Measurements from ENCODE around the gene NSMCE3. TPM values are rescaled to one million over a fixed set of nuclear protein-coding genes. Genes with fewer than 3 reads are reported as not detected.

NSMCE3 gene
- total RNA-seq (1 to 10 TPM; 6.1 TPM), polyA plus RNA-seq (1 to 10 TPM; 2.8 to 5.4 TPM)
- long read RNA-seq, donor 1: 0 reads
- long read RNA-seq, donor 2, full-length matches to known transcripts: 13 of 13 reads
- long read RNA-seq, donor 2, partial matches to known transcripts: 0 of 13 reads
- long read RNA-seq, donor 2, other reads (novel, unspliced or antisense): 0 of 13 reads

- Histone ChIP-seq H3K36me3 (ENCODE audit: control insufficient read depth in 1 of 2, insufficient read depth in 2 of 2, low read length in 1 of 2) (no peaks in the 10 kb centered on the region), H3K4me3 (ENCODE audit: low read length in 2 of 2) (peak within 1 kb of the TSS; percentile 85 to 86), H3K27me3 (ENCODE audit: control insufficient read depth in 1 of 2, insufficient read depth in 2 of 2, low read length in 1 of 2) (no peaks in the 10 kb centered on the region), H3K4me1 (ENCODE audit: control insufficient read depth in 1 of 2, insufficient read depth in 2 of 2, low read length in 2 of 2) (no peaks in the 10 kb centered on the region), H3K27ac (ENCODE audit: low read depth in 1 of 2, low read length in 2 of 2) (peak within 1 kb of the TSS; percentile 55 to 62), H3K9me3 (ENCODE audit: control insufficient read depth, low read length) (no peaks in the 10 kb centered on the region)
- intact Hi-C loops (cut with DNase I): no loop called here
- 0% methylated on average over 66 to 68 of the region's 68 CpGs for WGBS, 2 donors
- DNase-seq: peak; percentile 94 to 96
- ATAC-seq (ENCODE audit: low FRiP score): peak; percentile 98
Measured at GRCh38 chr15:29269485-29270168, at the start of gene NSMCE3. NSMCE3 (minus strand) TSS chr15:29269822; CDS start chr15:29269705, 117 bp downstream.

DNA sequence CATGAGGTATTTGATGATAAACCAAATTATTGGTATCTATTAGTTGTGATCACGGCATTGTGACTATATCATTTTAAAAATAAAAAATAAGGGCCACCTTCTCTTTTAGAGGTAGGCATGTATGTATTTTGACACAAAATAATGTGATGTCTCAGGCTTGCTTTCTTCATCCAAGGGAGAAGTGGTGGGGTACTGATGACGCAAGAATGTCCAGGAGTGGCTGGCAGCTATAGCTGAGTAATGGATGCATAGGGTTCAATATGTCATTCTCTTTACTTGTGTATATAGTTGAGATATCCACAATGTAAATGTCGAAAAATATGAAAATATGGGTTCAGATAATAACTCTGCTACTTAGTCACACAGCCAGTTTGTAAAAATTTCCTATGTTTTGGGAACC, 46.8 kb upstream of the NSMCE3 start:
- DNase-seq (no peak), ATAC-seq (ENCODE audit: low FRiP score) (no peak)
- H3K27ac ChIP-seq (ENCODE audit: low read depth in 1 of 2, low read length in 2 of 2): no peak overlapping the region

DNA sequence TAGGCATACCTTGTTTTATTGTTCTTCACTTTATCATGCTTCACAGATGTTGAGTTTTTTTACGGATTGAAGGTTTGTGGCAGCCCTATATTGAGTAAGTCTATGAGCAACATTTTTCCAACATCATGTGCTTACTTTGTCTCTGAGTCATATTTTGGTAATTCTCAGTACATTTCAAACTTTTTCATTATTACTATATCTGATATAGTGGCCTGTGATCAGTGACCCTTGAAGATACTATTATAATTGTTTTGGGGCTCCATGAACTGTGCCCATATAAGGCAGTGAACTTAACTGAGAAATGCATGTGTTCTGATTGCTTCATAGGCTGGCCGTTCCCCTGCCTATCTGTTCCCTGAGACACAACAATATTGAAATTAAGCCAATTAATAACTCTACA, 42.8 kb upstream of the NSMCE3 start:
- H3K9me3 ChIP-seq (ENCODE audit: control insufficient read depth, low read length): no peaks in the 10 kb centered on the region
- H3K36me3 ChIP-seq (ENCODE audit: control insufficient read depth in 1 of 2, insufficient read depth in 2 of 2, low read length in 1 of 2): no peaks in the 10 kb centered on the region
- no peak overlapping the region for H3K4me3 ChIP-seq (ENCODE audit: low read length in 2 of 2)
- 61 to 66% methylated on average over 2 of the region's 2 CpGs for WGBS, 2 donors
- intact Hi-C loops (cut with DNase I): no loop called here
- no peaks in the 10 kb centered on the region for H3K4me1 ChIP-seq (ENCODE audit: control insufficient read depth in 1 of 2, insufficient read depth in 2 of 2, low read length in 2 of 2)
- DNase-seq: no peak
- no peak for ATAC-seq (ENCODE audit: low FRiP score)
- no peaks in the 10 kb centered on the region for H3K27me3 ChIP-seq (ENCODE audit: control insufficient read depth in 1 of 2, insufficient read depth in 2 of 2, low read length in 1 of 2)
- no peak overlapping the region for H3K27ac ChIP-seq (ENCODE audit: low read depth in 1 of 2, low read length in 2 of 2)

More for the DNA sequence above, 46.8 kb upstream of the NSMCE3 start:
- no peaks in the 10 kb centered on the region for H3K27me3 ChIP-seq (ENCODE audit: control insufficient read depth in 1 of 2, insufficient read depth in 2 of 2, low read length in 1 of 2)
- H3K9me3 ChIP-seq (ENCODE audit: control insufficient read depth, low read length): peaks cover 1% of the 10 kb centered on the region
- WGBS, 2 donors: 85 to 86% methylated on average over 3 of the region's 3 CpGs
- no peak overlapping the region for H3K4me3 ChIP-seq (ENCODE audit: low read length in 2 of 2)
- no peaks in the 10 kb centered on the region for H3K36me3 ChIP-seq (ENCODE audit: control insufficient read depth in 1 of 2, insufficient read depth in 2 of 2, low read length in 1 of 2)
- intact Hi-C loops (cut with DNase I): no loop called here
- H3K4me1 ChIP-seq (ENCODE audit: control insufficient read depth in 1 of 2, insufficient read depth in 2 of 2, low read length in 2 of 2): no peaks in the 10 kb centered on the region

- no peak overlapping the region for H3K27ac ChIP-seq (ENCODE audit: low read depth in 1 of 2, low read length in 2 of 2)
Measured at GRCh38 chr15:29311696-29312095, 42.1 kb upstream of the NSMCE3 start.

DNA sequence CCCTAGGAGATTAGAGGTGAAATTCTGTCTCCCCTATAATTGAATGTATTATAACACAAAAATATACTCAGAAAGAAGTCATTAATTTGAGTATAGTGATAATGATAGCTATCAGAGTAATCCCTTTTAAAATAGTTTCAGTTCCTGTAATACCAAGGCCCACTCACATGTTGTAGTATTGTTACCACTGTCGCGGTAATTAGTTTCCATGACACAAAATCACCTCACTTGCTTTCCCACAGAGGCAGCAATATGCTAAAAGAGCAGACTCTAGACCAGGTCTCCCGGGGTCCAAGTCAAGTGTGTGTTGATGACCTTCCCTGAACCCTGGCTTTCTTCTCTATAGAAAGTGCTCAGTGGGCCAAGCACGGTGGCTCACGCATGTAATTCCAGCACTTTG, 39.5 kb upstream of the NSMCE3 start:
- H3K27ac ChIP-seq (ENCODE audit: low read depth in 1 of 2, low read length in 2 of 2): no peak overlapping the region
- intact Hi-C loops (cut with DNase I): no loop called here
- H3K9me3 ChIP-seq (ENCODE audit: control insufficient read depth, low read length): no peaks in the 10 kb centered on the region
- no peak overlapping the region for H3K4me3 ChIP-seq (ENCODE audit: low read length in 2 of 2)
- no peaks in the 10 kb centered on the region for H3K4me1 ChIP-seq (ENCODE audit: control insufficient read depth in 1 of 2, insufficient read depth in 2 of 2, low read length in 2 of 2)
- DNase-seq: no peak
- H3K27me3 ChIP-seq (ENCODE audit: control insufficient read depth in 1 of 2, insufficient read depth in 2 of 2, low read length in 1 of 2): no peaks in the 10 kb centered on the region
- no peaks in the 10 kb centered on the region for H3K36me3 ChIP-seq (ENCODE audit: control insufficient read depth in 1 of 2, insufficient read depth in 2 of 2, low read length in 1 of 2)
- no peak for ATAC-seq (ENCODE audit: low FRiP score)
- WGBS, 2 donors: 94 to 95% methylated on average over 5 of the region's 5 CpGs

More at GRCh38 chr15:29311696-29312095, 42.1 kb upstream of the NSMCE3 start:
- ATAC-seq (ENCODE audit: low FRiP score): no peak
- H3K4me3 ChIP-seq (ENCODE audit: low read length in 2 of 2): no peak overlapping the region
- no peaks in the 10 kb centered on the region for H3K27me3 ChIP-seq (ENCODE audit: control insufficient read depth in 1 of 2, insufficient read depth in 2 of 2, low read length in 1 of 2)
- H3K9me3 ChIP-seq (ENCODE audit: control insufficient read depth, low read length): no peaks in the 10 kb centered on the region
- DNase-seq: no peak
- intact Hi-C loops (cut with DNase I): no loop called here
- no peaks in the 10 kb centered on the region for H3K4me1 ChIP-seq (ENCODE audit: control insufficient read depth in 1 of 2, insufficient read depth in 2 of 2, low read length in 2 of 2)
- no peaks in the 10 kb centered on the region for H3K36me3 ChIP-seq (ENCODE audit: control insufficient read depth in 1 of 2, insufficient read depth in 2 of 2, low read length in 1 of 2)

GRCh38 chr15:29308299-29308698, 38.7 kb upstream of the NSMCE3 start:
- ATAC-seq (ENCODE audit: low FRiP score) (no peak), DNase-seq (no peak)
- intact Hi-C loops (cut with DNase I): no loop called here
- Histone ChIP-seq H3K4me3 (ENCODE audit: low read length in 2 of 2) (no peak overlapping the region), H3K9me3 (ENCODE audit: control insufficient read depth, low read length) (no peaks in the 10 kb centered on the region), H3K27me3 (ENCODE audit: control insufficient read depth in 1 of 2, insufficient read depth in 2 of 2, low read length in 1 of 2) (no peaks in the 10 kb centered on the region), H3K36me3 (ENCODE audit: control insufficient read depth in 1 of 2, insufficient read depth in 2 of 2, low read length in 1 of 2) (no peaks in the 10 kb centered on the region), H3K27ac (ENCODE audit: low read depth in 1 of 2, low read length in 2 of 2) (no peak overlapping the region), H3K4me1 (ENCODE audit: control insufficient read depth in 1 of 2, insufficient read depth in 2 of 2, low read length in 2 of 2) (no peaks in the 10 kb centered on the region)
- 86 to 88% methylated on average over 7 of the region's 7 CpGs for WGBS, 2 donors

DNA sequence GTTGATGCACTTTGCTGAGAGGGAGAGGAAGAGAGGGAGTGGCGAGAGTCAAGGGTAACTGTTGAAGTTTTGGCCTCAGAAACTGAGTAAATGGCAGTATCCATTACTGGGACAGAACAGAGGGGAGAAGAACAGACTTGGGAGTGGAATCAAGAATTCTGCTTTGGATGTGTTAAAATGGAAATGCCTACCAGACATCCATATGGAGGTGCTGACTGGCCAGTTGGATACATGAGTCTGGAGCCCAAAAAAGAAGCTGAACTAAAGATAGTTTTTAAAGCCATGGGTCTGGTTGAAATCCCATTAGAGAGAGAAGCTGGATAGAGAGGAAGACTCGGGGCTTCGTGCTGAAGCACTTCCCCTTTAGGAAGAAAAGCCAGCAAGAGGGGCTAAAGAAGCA, 35.9 kb upstream of the NSMCE3 start:
- intact Hi-C loops (cut with DNase I): no loop called here
- H3K36me3 ChIP-seq (ENCODE audit: control insufficient read depth in 1 of 2, insufficient read depth in 2 of 2, low read length in 1 of 2): no peaks in the 10 kb centered on the region
- no peaks in the 10 kb centered on the region for H3K27me3 ChIP-seq (ENCODE audit: control insufficient read depth in 1 of 2, insufficient read depth in 2 of 2, low read length in 1 of 2)
- H3K27ac ChIP-seq (ENCODE audit: low read depth in 1 of 2, low read length in 2 of 2): no peak overlapping the region
- H3K4me1 ChIP-seq (ENCODE audit: control insufficient read depth in 1 of 2, insufficient read depth in 2 of 2, low read length in 2 of 2): no peaks in the 10 kb centered on the region
- ATAC-seq (ENCODE audit: low FRiP score) (no peak), DNase-seq (no peak)
- H3K4me3 ChIP-seq (ENCODE audit: low read length in 2 of 2): no peak overlapping the region
- WGBS, 2 donors: 69 to 81% methylated on average over 3 of the region's 3 CpGs
- no peaks in the 10 kb centered on the region for H3K9me3 ChIP-seq (ENCODE audit: control insufficient read depth, low read length)

DNA sequence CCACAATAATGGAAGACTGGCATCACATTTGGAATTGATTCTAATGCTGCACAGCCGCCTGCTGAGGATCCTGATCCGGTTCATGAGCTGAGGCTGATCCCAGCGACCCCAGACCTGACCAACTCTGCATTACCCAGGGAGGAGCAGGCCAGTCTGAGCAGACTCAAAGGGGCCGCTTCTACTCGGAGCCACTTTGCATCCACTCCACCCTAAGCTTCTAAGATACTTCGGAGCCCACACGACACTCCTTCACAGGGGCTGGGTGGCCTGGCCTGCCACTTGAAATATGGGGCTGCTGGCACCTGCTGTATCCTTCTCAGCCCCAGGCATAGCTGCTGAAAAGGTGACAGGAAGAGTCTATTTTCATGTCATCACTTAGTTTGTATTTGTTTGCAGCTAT, 33.2 kb upstream of the NSMCE3 start:
- no peaks in the 10 kb centered on the region for H3K9me3 ChIP-seq (ENCODE audit: control insufficient read depth, low read length)
- no peaks in the 10 kb centered on the region for H3K36me3 ChIP-seq (ENCODE audit: control insufficient read depth in 1 of 2, insufficient read depth in 2 of 2, low read length in 1 of 2)
- no peaks in the 10 kb centered on the region for H3K4me1 ChIP-seq (ENCODE audit: control insufficient read depth in 1 of 2, insufficient read depth in 2 of 2, low read length in 2 of 2)
- H3K27me3 ChIP-seq (ENCODE audit: control insufficient read depth in 1 of 2, insufficient read depth in 2 of 2, low read length in 1 of 2): no peaks in the 10 kb centered on the region
- H3K27ac ChIP-seq (ENCODE audit: low read depth in 1 of 2, low read length in 2 of 2): no peak overlapping the region
- intact Hi-C loops (cut with DNase I): no loop called here
- WGBS, 2 donors: 86 to 88% methylated on average over 7 of the region's 7 CpGs
- DNase-seq (no peak), ATAC-seq (ENCODE audit: low FRiP score) (no peak)
- H3K4me3 ChIP-seq (ENCODE audit: low read length in 2 of 2): no peak overlapping the region

DNA sequence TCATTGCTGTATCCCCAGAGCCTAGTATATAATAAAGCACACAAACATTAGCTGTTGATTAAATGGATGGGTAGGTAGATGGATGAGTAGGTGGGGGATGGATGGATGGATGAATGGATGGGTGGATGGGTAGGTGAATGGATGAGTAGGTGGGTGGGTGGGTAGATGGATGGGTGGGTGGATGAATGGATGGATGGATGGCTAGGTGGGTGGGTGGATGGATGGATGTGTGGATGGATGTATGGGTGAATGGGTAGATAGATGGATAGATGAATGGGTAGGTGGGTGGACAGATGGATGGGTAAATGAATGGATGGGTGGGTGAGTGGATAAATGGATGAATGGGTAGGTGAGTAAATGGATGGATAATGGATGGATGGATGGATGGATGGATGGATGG, 30.2 kb upstream of the NSMCE3 start:
- intact Hi-C loops (cut with DNase I): no loop called here
- ATAC-seq (ENCODE audit: low FRiP score): no peak
- no peaks in the 10 kb centered on the region for H3K36me3 ChIP-seq (ENCODE audit: control insufficient read depth in 1 of 2, insufficient read depth in 2 of 2, low read length in 1 of 2)

More for the DNA sequence above, 30.2 kb upstream of the NSMCE3 start:
- no peak overlapping the region for H3K4me3 ChIP-seq (ENCODE audit: low read length in 2 of 2)
- H3K9me3 ChIP-seq (ENCODE audit: control insufficient read depth, low read length): no peaks in the 10 kb centered on the region
- DNase-seq: no peak
- H3K27me3 ChIP-seq (ENCODE audit: control insufficient read depth in 1 of 2, insufficient read depth in 2 of 2, low read length in 1 of 2): no peaks in the 10 kb centered on the region
- no peaks in the 10 kb centered on the region for H3K4me1 ChIP-seq (ENCODE audit: control insufficient read depth in 1 of 2, insufficient read depth in 2 of 2, low read length in 2 of 2)
- no peak overlapping the region for H3K27ac ChIP-seq (ENCODE audit: low read depth in 1 of 2, low read length in 2 of 2)
